ENCODE data around the gene FAM111A. TPM values are rescaled to one million over a fixed set of nuclear protein-coding genes. Genes with fewer than 3 reads are reported as not detected.
A peak's percentile ranks its signal among the peaks of the same experiment; 100 is the strongest.

The FAM111A gene
- polyA plus RNA-seq, 5 donors: 62.1 to 130 (median 101) TPM

- no peak for DNase-seq
These were observed 4.0 kb upstream of the FAM111A start for GRCh38 chr11:59138643-59139042.

- no peak for DNase-seq
These were observed 1.5 kb upstream of the FAM111A start for GRCh38 chr11:59141191-59141590.

GRCh38 chr11:59141673-59142460, 789 bp upstream of the FAM111A start:
- no peak for DNase-seq

- DNase-seq: peak in 1 of 2 donors; percentile 8
These were observed 1.4 kb downstream of the FAM111A start for GRCh38 chr11:59144096-59144495.

GRCh38 chr11:59144579-59145345, 2.1 kb downstream of the FAM111A start:
- DNase-seq: peak; percentile 79 to 87

- peak in 1 of 2 donors; percentile 54 for DNase-seq
These were observed 2.9 kb downstream of the FAM111A start for GRCh38 chr11:59145534-59145933.

GRCh38 chr11:59151761-59152160, 9.1 kb downstream of the FAM111A start:
- no peak for DNase-seq

- DNase-seq: no peak
These were observed 9.8 kb downstream of the FAM111A start for GRCh38 chr11:59152312-59152951.

GRCh38 chr11:59154610-59155009, 12.0 kb downstream of the FAM111A start:
- DNase-seq: no peak

GRCh38 chr11:59157433-59157832, 14.8 kb downstream of the FAM111A start:
- no peak for DNase-seq

GRCh38 chr11:59158206-59159068, 15.8 kb downstream of the FAM111A start:
- peak; percentile 57 to 75 for DNase-seq

GRCh38 chr11:59164028-59164427, 21.4 kb downstream of the FAM111A start:
- DNase-seq: no peak

GRCh38 chr11:59171508-59172322, 29.1 kb downstream of the FAM111A start, which contains the start of gene DTX4:
Gene DTX4, plus strand, starts transcription at chr11:59172132. Its CDS starts 464 bp downstream, at chr11:59172596.
- DNase-seq: peak; percentile 92

- DNase-seq: no peak
These were observed 29.9 kb downstream of the FAM111A start for GRCh38 chr11:59172345-59173079.

- DNase-seq: peak; percentile 38 to 41
These were observed 30.7 kb downstream of the FAM111A start for GRCh38 chr11:59173080-59173963.

GRCh38 chr11:59173964-59174663, 31.5 kb downstream of the FAM111A start:
- peak; percentile 55 to 64 for DNase-seq

GRCh38 chr11:59174664-59175033, 32.0 kb downstream of the FAM111A start:
- no peak for DNase-seq

- no peak for DNase-seq
These were observed 32.4 kb downstream of the FAM111A start for GRCh38 chr11:59175091-59175501.

Data from right lung (tissue), 5 donors.